ENCODE measurements around the gene COPB2. TPM values are rescaled to one million over a fixed set of nuclear protein-coding genes. Genes with fewer than 3 reads are reported as not detected.
A peak's percentile ranks its signal among the peaks of the same experiment; 100 is the strongest.

The COPB2 gene
- total RNA-seq, 1 donor = 164 TPM

- Histone ChIP-seq H2AFZ (ENCODE audit: low read length) (no peak overlapping the region), H3K36me3 (ENCODE audit: insufficient read depth, low read length) (peaks cover 89% of the 10 kb centered on the region), H3K4me2 (ENCODE audit: insufficient read depth, low read length) (no peak overlapping the region), H3K27ac (ENCODE audit: low read depth, low read length) (no peak overlapping the region), H3K4me3 (ENCODE audit: insufficient read depth, low read length) (no peak overlapping the region), H3K9me3 (ENCODE audit: low read depth, low read length) (no peaks in the 10 kb centered on the region), H3K27me3 (ENCODE audit: insufficient read depth, low read length) (no peaks in the 10 kb centered on the region), H3K79me2 (ENCODE audit: insufficient read depth, low read length) (peaks cover 74% of the 10 kb centered on the region), H4K20me1 (ENCODE audit: insufficient read depth, low read length) (peaks cover 53% of the 10 kb centered on the region), H3K4me1 (ENCODE audit: insufficient read depth, low read length) (no peaks in the 10 kb centered on the region)
- DNase-seq (ENCODE audit: insufficient read length, low spot score, missing footprints) = peak; percentile 62
- no peak for TF ChIP-seq CTCF (IDR thresholded peaks at IDR 0.05; ENCODE audit: extremely low read depth, low read depth, low read length)
Observed at GRCh38 chr3:139378587-139379241, 10.7 kb downstream of the COPB2 start.

GRCh38 chr3:139377378-139377777 lies 12.1 kb downstream of the COPB2 start:
- no peak overlapping the region for H2AFZ ChIP-seq (ENCODE audit: low read length)
- H3K27ac ChIP-seq (ENCODE audit: low read depth, low read length) = no peak overlapping the region
- no peaks in the 10 kb centered on the region for H3K4me1 ChIP-seq (ENCODE audit: insufficient read depth, low read length)
- no peak overlapping the region for H3K4me3 ChIP-seq (ENCODE audit: insufficient read depth, low read length)
- peaks cover 50% of the 10 kb centered on the region for H4K20me1 ChIP-seq (ENCODE audit: insufficient read depth, low read length)
- no peak for DNase-seq (ENCODE audit: insufficient read length, low spot score, missing footprints)
- TF ChIP-seq CTCF (IDR thresholded peaks at IDR 0.05; ENCODE audit: extremely low read depth, low read depth, low read length) = no peak
- H3K79me2 ChIP-seq (ENCODE audit: insufficient read depth, low read length) = peaks cover 64% of the 10 kb centered on the region
- no peaks in the 10 kb centered on the region for H3K27me3 ChIP-seq (ENCODE audit: insufficient read depth, low read length)
- H3K9me3 ChIP-seq (ENCODE audit: low read depth, low read length) = no peaks in the 10 kb centered on the region
- peaks cover 92% of the 10 kb centered on the region for H3K36me3 ChIP-seq (ENCODE audit: insufficient read depth, low read length)
- H3K4me2 ChIP-seq (ENCODE audit: insufficient read depth, low read length) = no peak overlapping the region

- H3K4me3 ChIP-seq (ENCODE audit: insufficient read depth, low read length) = no peak overlapping the region
- H2AFZ ChIP-seq (ENCODE audit: low read length) = no peak overlapping the region
- H4K20me1 ChIP-seq (ENCODE audit: insufficient read depth, low read length) = peaks cover 32% of the 10 kb centered on the region
- H3K4me2 ChIP-seq (ENCODE audit: insufficient read depth, low read length) = no peak overlapping the region
- peaks cover 95% of the 10 kb centered on the region for H3K36me3 ChIP-seq (ENCODE audit: insufficient read depth, low read length)
- no peak for TF ChIP-seq CTCF (IDR thresholded peaks at IDR 0.05; ENCODE audit: extremely low read depth, low read depth, low read length)
- H3K27me3 ChIP-seq (ENCODE audit: insufficient read depth, low read length) = no peaks in the 10 kb centered on the region
- no peak overlapping the region for H3K27ac ChIP-seq (ENCODE audit: low read depth, low read length)
- DNase-seq (ENCODE audit: insufficient read length, low spot score, missing footprints) = no peak
- peaks cover 37% of the 10 kb centered on the region for H3K79me2 ChIP-seq (ENCODE audit: insufficient read depth, low read length)
- no peaks in the 10 kb centered on the region for H3K4me1 ChIP-seq (ENCODE audit: insufficient read depth, low read length)
- H3K9me3 ChIP-seq (ENCODE audit: low read depth, low read length) = no peaks in the 10 kb centered on the region
Observed at GRCh38 chr3:139374099-139374498, 15.3 kb downstream of the COPB2 start.

GRCh38 chr3:139364549-139364948 lies 24.9 kb downstream of the COPB2 start:
- H3K27me3 ChIP-seq (ENCODE audit: insufficient read depth, low read length) = no peaks in the 10 kb centered on the region
- no peak overlapping the region for H3K4me3 ChIP-seq (ENCODE audit: insufficient read depth, low read length)
- H3K4me2 ChIP-seq (ENCODE audit: insufficient read depth, low read length) = no peak overlapping the region
- no peak for TF ChIP-seq CTCF (IDR thresholded peaks at IDR 0.05; ENCODE audit: extremely low read depth, low read depth, low read length)
- no peak overlapping the region for H2AFZ ChIP-seq (ENCODE audit: low read length)
- H3K4me1 ChIP-seq (ENCODE audit: insufficient read depth, low read length) = no peaks in the 10 kb centered on the region
- peaks cover 46% of the 10 kb centered on the region for H3K79me2 ChIP-seq (ENCODE audit: insufficient read depth, low read length)
- H4K20me1 ChIP-seq (ENCODE audit: insufficient read depth, low read length) = peaks cover 7% of the 10 kb centered on the region
- peaks cover 96% of the 10 kb centered on the region for H3K36me3 ChIP-seq (ENCODE audit: insufficient read depth, low read length)
- H3K9me3 ChIP-seq (ENCODE audit: low read depth, low read length) = no peaks in the 10 kb centered on the region
- H3K27ac ChIP-seq (ENCODE audit: low read depth, low read length) = no peak overlapping the region
- no peak for DNase-seq (ENCODE audit: insufficient read length, low spot score, missing footprints)
